Forelimb muscle (tissue), 1 donor: ENCODE results near the gene INSR. TPM values are rescaled to one million over a fixed set of nuclear protein-coding genes. Genes with fewer than 3 reads are reported as not detected.
"Not testable (repeated sequence)": the region's sequence is repeated elsewhere in the genome, so short reads cannot be mapped to it uniquely, and the experiment has no call there.

Experiments
- DNase-seq: peaks from one replicate; pipeline ENCODE4 v3.0.0-alpha.2; 2013; ENCODE audit warnings: low read depth
- polyA plus RNA-seq: library from polyadenylated mRNA; unstranded; fragments of 120-200 nt; gene quantifications from one replicate; pipeline ENCODE4 v1.2.1, GENCODE V29; 2013; ENCODE audit not compliant: insufficient read length

The INSR gene
- polyA plus RNA-seq, 1 donor, result 15.8 TPM

- DNase-seq, result peak; percentile 48
Observed at GRCh38 chr19:7224209-7224686, 70.0 kb downstream of the INSR start.

GRCh38 chr19:7223429-7223828 lies 70.8 kb downstream of the INSR start:
- DNase-seq, result no peak

- no peak for DNase-seq
Observed at GRCh38 chr19:7219056-7219455, 75.2 kb downstream of the INSR start.

- no peak for DNase-seq
Observed at GRCh38 chr19:7217861-7218260, 76.4 kb downstream of the INSR start.

- no peak for DNase-seq
Observed at GRCh38 chr19:7216373-7216902, 77.8 kb downstream of the INSR start.

DNA sequence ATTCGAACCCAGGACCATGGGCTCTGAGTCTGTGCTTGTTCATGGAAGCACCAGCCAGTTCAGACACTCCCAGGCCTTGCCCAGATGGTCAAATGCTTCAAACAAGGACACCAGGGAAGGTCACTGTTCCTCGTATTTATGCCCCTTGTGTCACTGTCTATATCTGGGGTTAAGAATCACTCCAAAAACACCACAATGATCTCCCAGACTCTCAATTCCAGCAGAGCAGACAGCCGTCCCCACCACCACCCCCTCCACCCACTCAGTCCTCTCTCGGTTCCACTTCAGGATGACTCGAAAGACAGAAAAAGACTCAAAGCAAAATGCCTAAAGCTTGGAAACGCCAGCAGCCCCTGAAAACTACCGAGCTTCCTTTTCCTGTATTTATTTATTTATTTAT lies 79.0 kb downstream of the INSR start:
- no peak for DNase-seq

- no peak for DNase-seq
Observed at GRCh38 chr19:7214324-7215089, 79.7 kb downstream of the INSR start.

DNA sequence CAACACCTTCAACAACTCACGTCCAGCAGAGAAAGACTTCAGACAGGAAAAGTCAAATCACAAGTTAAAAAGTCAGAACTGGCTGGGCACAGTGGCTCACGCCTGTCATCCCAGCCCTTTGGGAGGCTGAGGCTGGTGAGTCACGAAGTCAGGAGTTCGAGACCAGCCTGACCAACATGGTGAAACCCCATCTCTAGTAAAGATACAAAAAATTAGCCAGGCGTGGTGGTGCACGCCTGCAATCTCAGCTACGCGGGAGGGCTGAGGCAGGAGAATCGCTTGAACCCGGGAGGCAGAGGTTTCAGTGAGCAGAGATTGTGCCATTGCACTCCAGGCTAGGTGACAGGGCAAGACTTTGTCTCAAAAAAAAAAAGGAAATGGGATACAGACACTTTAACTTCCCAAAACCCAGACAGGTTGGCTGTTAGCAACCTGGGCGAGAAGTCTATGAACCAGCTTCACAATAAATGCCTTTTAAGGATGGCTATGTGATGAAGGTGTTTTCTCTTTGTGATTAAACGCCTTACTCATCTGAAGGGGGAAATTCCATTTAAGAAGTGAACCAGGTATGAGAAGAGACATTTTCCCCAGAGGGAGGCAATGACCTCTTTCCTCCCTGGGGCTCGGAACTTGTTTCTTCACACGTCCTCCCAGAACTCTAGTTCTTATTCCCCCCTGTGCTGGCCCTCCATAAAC lies 80.4 kb downstream of the INSR start:
- no peak for DNase-seq

GRCh38 chr19:7211191-7211951 lies 82.8 kb downstream of the INSR start:
- no peak for DNase-seq

GRCh38 chr19:7210359-7210758 lies 83.9 kb downstream of the INSR start:
- DNase-seq, result no peak

DNA sequence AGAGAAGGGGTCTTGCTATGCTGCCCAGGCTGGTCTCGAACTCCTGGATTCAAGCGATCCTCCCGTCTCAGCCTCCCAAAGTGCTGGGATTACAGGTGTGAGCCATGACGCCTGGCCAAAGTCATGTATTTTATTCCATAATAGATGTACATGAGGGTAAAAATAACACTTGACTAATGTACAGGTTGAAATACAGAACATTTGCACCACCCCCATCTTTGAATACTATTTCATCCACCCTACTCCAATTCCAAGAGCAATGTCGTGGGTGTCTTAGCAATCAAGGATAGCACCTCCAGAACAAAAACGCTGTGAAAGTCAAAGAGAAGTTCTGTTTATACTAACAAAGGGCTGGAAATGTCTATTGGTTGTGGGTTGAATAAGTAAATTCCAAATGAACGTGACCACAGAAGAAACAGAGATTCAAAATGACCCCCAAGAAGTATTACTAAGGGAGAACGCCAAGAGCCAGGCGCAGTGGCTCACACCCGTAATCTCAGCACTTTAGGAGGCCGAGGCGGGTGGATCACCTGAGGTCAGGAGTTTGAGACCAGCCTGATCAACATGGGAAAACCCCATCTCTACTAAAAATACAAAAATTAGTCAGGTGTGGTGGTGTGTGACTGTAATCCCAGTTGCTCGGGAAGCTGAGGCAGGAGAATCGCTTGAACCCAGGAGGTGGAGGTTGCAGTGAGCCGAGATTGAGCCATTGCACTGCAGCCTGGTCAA lies 84.5 kb downstream of the INSR start:
- not testable (repeated sequence) for DNase-seq

DNA sequence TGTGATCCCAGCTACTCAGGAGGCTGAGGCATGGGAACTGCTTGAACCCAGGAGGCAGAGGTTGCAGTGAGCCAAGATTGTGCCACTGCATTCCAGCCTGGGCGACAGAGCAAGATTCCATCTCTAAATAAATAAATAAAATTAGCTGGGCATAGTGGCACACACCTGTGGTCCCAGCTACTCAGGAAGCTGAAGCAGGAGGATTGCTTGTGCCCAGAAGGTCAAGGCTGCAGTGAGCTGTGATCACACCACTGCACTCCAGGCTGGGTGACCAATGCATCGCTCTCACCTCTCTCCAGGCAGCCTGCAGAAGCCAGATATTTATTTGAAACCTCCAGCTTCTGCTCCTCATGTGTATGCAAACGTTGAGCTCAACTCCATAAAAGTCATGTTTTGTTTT lies 85.2 kb downstream of the INSR start:
- not testable (repeated sequence) for DNase-seq

DNA sequence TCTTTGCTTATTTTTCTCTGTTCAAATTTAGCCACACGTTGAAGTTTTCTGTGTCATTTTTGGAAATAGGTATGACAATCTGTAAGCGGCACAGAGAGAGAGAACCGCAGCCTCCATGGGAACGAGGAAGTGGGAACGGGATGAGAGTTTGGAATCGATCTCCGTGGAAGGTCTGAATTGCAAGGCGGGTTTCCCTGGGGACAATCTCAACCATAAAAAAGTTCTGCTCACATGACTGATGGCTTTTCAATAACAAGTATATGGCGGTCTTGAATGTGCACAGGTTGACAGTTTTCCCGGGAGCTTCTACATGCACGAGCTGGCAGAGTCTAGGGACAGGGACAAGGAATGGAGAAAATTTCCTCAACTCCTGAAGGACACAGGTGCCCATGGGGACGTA lies 90.9 kb downstream of the INSR start:
- no peak for DNase-seq

DNA sequence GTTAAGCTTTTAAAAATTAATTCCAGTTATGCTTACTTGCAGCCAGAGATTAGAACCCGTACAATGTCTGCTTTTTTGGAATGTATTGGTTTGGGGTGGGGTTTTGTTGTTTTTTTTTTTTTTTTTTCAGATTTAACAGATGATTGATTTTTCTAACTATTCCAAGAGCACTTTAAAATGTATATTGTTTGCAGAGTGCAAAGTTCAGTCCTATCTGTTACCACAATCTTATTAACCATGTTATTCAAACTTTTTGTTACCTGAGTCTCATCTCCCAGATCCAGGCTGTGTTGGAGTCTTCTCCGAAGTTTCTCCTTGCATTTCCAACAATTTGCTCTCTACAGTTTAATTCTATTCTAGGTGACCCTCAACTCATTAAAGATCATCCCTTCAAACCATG lies 91.3 kb downstream of the INSR start:
- DNase-seq, result no peak

GRCh38 chr19:7200736-7201135 lies 93.5 kb downstream of the INSR start:
- no peak for DNase-seq

- no peak for DNase-seq
Observed at GRCh38 chr19:7199613-7200533, 94.3 kb downstream of the INSR start.

DNA sequence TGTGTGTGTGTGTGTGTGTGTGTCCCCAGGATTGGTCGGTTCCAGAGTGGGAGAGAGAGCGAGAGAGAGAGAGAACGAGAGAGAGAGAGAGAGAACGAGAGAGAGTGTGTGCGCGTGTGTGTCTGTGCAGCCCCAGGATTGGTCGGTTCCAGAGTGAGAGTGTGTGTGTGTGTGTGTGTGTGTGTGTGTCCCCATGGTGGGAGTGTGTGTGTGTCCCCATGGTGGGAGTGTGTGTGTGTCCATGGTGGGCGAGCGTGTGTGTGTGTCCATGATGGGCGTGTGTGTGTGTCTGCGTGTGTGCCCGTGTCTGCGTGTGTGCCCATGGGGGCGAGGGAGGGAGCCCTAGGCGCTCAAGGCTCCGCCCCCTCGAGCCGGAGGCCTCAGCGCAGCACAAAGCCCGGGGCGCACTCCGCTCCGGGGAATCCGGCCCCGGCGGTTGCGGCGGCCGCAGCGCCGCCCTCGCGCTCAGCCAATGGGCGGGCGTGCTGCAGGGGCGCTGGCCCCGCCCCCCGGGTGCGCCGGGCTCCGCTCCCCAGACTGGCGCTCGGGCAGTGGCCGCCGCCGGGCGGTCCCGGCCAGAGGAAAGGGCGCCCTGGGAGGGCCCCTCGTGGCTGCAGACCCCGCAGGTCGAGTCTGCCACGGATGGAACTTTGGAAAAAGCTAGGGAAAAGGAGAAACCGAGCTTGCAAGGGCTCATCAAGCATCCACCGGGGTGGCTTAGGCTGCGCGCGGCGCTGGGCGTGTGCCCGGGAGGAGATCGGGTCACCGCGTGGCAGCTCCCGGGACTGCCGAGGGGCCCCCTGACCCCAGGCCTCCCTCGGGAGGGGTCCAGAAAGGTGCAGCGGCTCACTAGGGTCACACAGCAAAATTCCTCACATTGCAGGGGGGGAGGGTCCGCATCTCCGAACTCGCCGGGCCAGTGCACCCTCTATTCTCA lies 96.2 kb downstream of the INSR start:
- peak; percentile 90 for DNase-seq

DNA sequence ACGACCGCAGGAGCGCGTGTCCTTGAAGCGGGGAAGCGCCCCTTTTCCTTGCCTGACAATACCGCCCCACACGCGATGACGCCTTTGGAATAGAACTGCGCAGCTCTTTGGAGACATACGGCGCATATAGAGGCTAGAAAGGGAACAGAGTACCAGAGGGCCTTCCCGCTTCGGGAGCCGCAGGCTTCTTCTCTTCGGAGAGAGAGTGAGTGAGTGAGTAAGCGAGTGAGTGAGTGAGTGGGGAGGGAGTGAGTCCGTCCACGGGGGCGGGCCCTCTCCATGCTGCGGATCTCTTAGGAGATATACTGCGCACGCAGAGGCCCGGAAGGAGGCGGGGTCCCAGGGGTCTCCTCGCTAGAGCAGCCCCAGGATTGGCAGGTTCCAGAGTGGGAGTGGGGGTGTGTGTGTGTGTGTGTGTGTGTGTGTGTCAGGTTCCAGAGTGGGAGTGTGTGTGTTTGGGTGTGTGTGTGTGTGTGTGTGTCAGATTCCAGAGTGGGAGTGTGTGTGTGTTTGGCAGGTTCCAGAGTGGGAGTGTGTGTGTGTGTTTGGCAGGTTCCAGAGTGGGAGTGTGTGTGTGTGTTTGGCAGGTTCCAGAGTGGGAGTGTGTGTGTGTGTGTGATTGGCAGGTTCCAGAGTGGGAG lies 97.0 kb downstream of the INSR start:
- peak; percentile 78 for DNase-seq

DNA sequence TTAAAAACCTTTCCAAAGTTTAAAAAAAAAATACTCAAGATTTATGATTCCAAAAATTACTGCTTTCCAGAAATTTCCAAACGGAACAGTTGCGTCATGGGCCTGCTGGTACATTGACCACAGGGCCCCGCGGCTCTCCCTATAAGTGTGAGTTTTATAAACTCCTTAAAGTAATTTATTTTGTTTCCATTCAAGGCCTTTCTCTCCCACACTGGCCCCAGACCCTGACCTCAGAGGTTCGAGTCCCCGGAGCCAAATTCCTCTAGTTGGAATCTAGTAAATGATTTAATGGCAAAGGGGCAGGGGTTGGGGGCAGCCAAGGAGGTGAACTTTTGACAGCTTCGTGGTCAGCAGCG lies 97.5 kb downstream of the INSR start:
- no peak for DNase-seq
